SK-N-SH treated with all-trans-retinoic acid at 6 μM for 48 hours (cell line): ENCODE results near the gene ELK1.

Source experiments
- CREB5 ChIP-seq: fragments of 250-450 bp; sonication (Bioruptor Pico); IDR thresholded peaks from 2 replicates; pipeline ENCODE4 v1.5.1; 2020; ENCODE audit warnings: low read depth, mild to moderate bottlenecking, moderate library complexity
- CSDC2 ChIP-seq: fragments of 250-450 bp; sonication (Bioruptor Pico); IDR thresholded peaks from 2 replicates; pipeline ENCODE4 v1.5.0; 2020; ENCODE audit warnings: mild to moderate bottlenecking, moderate library complexity
- ESRRG ChIP-seq: fragments of 250-450 bp; sonication (Bioruptor Pico); IDR thresholded peaks from 2 replicates; pipeline ENCODE4 v1.6.1; 2021; ENCODE audit warnings: mild to moderate bottlenecking
- OSR1 ChIP-seq: fragments of 250-450 bp; sonication (Bioruptor Pico); IDR thresholded peaks from 2 replicates; pipeline ENCODE4 v1.8.0; 2022; ENCODE audit warnings: moderate library complexity, mild to moderate bottlenecking, inconsistent platforms
- RARB ChIP-seq: fragments of 250-450 bp; sonication (Bioruptor Pico); IDR thresholded peaks from 2 replicates; pipeline ENCODE4 v1.8.0; 2021; ENCODE audit warnings: mild to moderate bottlenecking, moderate library complexity
- ZNF70 ChIP-seq: fragments of 450-650 bp; formaldehyde crosslinking; IDR thresholded peaks from 2 replicates; pipeline ENCODE4 v1.5.0; 2020; ENCODE audit warnings: mild to moderate bottlenecking, moderate library complexity
- TF ChIP-seq, protein P1 (sequence below): fragments of 250-450 bp; sonication (Bioruptor Pico); IDR thresholded peaks from 2 replicates; pipeline ENCODE4 v1.8.0; 2020; ENCODE audit warnings: mild to moderate bottlenecking, moderate library complexity, borderline replicate concordance

- TF ChIP-seq CSDC2 (no peak), OSR1 (CRISPR knock-in tag) (no peak), ZNF70 (CRISPR knock-in tag) (no peak), CREB5 (CRISPR knock-in tag) (no peak), RARB (no peak), ESRRG (CRISPR knock-in tag) (no peak)
- TF ChIP-seq, protein P1, sequence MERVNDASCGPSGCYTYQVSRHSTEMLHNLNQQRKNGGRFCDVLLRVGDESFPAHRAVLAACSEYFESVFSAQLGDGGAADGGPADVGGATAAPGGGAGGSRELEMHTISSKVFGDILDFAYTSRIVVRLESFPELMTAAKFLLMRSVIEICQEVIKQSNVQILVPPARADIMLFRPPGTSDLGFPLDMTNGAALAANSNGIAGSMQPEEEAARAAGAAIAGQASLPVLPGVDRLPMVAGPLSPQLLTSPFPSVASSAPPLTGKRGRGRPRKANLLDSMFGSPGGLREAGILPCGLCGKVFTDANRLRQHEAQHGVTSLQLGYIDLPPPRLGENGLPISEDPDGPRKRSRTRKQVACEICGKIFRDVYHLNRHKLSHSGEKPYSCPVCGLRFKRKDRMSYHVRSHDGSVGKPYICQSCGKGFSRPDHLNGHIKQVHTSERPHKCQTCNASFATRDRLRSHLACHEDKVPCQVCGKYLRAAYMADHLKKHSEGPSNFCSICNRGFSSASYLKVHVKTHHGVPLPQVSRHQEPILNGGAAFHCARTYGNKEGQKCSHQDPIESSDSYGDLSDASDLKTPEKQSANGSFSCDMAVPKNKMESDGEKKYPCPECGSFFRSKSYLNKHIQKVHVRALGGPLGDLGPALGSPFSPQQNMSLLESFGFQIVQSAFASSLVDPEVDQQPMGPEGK (CRISPR knock-in tag): no peak
Observed at GRCh38 chrX:47643926-47644325, 6.4 kb downstream of the ELK1 start.
